ENCODE data around the gene KANSL3.
A peak's percentile ranks its signal among the peaks of the same experiment; 100 is the strongest.
"Not testable (repeated sequence)": the region's sequence is repeated elsewhere in the genome, so short reads cannot be mapped to it uniquely, and the experiment has no call there.

The KANSL3 gene

DNA sequence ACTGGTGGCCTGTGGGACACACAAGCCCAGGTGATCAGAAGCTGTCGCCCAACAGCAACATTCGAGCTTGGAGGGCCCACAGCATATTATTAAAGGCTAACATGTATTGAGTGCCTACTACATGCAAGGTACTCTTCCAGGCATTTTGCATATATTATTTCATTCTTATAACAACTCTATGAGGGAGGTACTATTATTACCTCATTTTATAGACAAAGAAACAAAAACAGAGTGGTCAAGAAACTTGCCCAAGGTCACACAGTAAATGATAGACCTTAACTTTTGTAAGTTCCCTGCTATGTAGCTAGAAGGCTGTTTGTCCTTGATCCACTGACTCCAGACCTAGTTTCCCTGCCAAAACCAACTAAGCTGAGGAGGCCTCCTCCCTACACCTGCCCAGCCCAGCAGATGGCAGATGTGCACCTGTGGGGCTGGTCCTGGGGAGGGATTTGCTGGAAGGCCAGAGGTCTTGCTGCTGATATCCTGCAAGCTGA lies 35.7 kb downstream of the KANSL3 start:
- no peak for DNase-seq

- DNase-seq = no peak
These were observed 36.5 kb downstream of the KANSL3 start for GRCh38 chr2:96601382-96602292.

DNA sequence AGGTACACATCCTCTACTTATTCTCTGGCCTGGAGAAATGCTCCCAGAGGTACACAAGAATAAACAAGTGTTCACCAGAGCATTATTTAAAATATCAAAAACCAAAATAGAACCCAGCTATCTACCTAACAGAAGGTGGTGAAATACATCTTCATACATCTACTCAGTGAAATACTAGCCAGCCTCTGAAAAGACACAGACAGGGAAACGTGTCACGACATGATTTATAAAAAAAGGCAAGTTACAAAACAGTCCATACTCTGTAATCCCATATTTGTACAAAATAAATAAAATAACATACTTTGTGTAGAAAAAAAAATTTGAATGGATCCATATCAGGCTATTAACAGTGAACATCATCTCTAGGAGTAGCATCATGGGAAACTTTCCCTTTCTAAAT lies 38.2 kb downstream of the KANSL3 start:
- no peak for DNase-seq

DNA sequence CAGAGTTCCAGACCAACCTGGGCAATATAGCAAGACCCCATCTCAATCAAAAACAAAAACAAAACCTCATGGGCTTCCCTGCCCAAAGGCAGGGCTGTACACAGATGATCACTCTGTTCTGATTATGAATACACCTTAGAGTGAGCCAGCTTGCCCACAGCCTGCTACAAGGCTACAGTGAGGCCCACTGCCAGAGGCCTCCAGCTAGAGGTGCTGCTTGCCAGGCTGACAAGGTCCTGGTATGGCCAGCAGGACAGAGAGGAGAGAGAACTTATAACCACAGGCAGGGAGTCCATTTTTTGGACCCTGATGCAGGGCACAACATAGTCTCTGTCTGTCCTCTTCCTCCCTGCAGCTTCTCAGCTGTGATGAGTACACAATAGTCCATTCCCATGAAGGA lies 41.5 kb downstream of the KANSL3 start:
- DNase-seq = no peak

GRCh38 chr2:96594691-96595152 lies 43.4 kb downstream of the KANSL3 start:
- peak; percentile 36 for DNase-seq

DNA sequence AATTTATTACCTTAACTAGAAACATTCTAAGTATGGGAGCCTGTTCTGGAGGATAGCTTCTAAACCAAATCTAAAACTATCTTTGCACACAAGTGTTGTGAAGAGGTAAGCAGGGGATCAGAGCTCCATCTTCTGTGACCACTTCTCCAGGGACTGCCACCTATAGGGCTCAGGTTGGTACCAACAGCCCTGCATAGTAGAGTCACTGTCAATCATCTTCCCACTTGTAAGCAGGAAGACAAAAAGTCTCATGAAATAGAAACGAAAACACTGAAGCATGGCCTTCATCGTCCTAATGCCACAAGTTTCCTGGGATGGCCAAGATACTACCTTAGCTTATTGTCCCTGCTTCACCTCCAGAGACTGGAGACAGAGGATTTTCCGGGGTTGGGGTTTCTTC lies 43.8 kb downstream of the KANSL3 start:
- no peak for DNase-seq

- no peak for DNase-seq
These were observed 46.6 kb downstream of the KANSL3 start for GRCh38 chr2:96591494-96591893.

DNA sequence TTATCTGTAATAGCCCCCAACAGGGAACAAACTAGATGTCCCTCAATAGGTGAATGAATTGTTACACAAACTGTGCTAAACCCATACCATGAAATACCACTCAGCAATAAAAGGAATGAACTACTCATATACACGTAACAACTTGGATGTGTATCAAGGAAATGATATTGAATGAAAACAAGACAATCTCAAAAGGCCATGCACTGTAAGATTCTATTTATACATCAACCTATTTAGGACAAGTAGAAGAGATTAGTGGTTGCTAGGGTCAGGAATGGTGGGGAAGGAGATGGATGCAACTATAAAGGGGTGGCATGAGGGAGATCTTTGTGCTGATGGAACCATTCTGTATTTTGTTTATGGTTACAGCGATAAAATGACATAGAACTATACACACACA lies 47.1 kb downstream of the KANSL3 start:
- DNase-seq = no peak

GRCh38 chr2:96587843-96588242 lies 50.3 kb downstream of the KANSL3 start:
- DNase-seq = no peak

- no peak for DNase-seq
These were observed 54.1 kb downstream of the KANSL3 start for GRCh38 chr2:96584017-96584416.

DNA sequence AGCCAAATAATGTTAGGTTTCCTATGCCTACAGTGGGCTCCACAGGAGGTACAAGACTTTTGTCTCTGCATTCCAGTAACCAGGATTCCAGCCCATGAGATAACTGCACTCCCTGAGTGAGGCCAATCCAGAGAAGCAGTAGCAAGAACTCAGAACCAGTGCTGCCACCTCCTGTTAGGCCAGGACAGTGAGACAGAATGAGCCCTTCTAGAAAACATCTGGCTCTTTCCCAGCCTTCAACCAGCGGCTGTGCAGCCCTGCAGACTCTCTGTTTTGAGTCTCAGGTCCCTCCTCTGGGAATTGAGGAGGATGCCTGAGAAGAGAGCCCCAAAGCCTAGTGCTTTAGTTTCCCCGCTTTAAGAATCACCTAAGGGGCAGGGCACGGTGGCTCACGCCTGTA lies 57.3 kb downstream of the KANSL3 start:
- no peak for DNase-seq

GRCh38 chr2:96579422-96579821 lies 58.7 kb downstream of the KANSL3 start:
- no peak for DNase-seq

- DNase-seq = no peak
These were observed 59.4 kb downstream of the KANSL3 start for GRCh38 chr2:96578731-96579130.

GRCh38 chr2:96577501-96577900 lies 60.6 kb downstream of the KANSL3 start:
- DNase-seq = no peak

DNA sequence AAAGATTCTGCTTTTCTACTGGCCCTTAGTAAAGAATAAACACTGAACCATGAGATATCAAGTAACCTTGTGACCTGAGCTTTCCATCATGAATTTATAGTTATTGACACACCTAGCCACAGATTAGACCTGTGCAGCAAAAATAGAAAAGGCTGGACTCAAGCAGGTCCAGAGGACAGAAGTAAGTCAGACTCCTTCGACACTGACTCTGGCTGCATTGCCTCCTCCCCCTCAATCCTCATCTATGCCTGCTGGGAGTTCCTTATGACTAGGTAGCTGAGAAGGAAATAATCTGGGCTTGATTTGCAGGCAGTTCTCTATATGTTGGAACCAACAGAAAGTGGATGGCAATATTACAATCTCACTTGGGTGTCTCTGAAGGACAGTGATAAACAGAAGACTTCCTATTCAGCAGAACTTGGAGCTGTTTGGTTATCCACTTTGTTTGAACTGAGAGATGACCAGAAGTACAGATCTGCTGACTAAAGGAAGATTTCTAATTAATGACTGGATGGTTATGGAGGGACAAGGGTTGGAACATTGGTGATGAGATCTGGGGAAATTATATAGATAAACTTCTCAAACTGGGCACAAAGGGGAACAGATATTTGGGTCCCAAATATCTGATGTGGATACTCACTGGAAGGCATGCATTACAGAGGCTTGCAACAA lies 62.2 kb downstream of the KANSL3 start:
- no peak for DNase-seq

DNA sequence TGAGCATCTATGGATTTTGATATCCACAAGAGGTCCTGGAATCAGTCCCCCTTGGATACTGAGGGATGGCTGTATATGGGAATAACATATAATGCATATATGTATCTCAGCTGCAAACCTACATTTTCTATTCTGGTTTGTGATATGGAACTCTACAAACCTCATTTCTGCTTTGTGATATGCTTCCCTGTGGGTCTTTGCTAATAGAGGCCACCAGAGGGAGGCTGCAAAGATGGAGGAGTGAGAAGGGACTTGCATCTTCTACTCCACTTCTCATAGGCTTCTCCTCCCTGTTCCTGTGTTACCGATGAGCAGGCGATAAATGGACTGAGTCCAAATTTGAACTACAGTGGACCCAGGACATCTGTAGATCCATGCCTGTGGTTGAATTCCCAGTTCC lies 63.7 kb downstream of the KANSL3 start:
- no peak for DNase-seq

DNA sequence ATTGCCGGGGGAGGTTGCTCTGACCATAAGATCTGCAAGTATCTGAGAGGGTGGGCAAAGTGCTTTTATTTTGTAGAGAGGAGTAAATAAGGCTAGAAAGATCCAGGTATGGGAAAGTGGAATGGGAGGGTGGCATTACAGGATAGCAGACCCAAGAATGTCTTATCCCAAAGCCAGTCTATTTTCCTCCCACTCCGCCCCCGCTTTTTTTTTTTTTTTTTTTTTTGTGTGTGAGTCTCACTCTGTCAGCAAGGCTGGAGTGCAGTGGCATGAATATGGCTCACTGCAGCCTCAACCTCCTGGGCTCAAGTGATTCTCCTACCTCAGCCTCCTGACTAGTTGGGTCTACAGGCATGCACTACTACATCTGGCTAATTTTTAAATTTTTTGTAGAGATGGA lies 70.0 kb downstream of the KANSL3 start:
- DNase-seq = no peak

DNA sequence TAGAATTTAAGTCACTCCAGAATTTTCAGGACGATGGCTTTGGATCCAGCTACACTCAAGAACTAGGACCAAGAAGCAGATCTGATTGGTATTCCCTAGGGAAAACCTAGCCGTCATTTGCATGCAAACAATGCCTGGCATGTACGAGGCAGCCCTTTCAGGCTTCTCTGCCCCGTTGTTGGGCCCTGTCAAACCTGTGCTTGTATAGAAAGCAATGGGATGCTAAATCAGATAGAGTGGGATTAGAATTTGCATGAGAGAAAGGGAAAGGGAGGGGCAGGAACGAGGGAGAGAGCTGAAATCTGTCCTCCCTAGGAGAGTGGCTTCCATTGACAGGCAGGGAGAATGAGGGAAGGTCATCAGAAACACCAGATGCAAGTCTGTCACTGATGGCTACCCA lies 73.0 kb downstream of the KANSL3 start:
- DNase-seq = no peak

GRCh38 chr2:96564563-96564962 lies 73.5 kb downstream of the KANSL3 start:
- DNase-seq = no peak

DNA sequence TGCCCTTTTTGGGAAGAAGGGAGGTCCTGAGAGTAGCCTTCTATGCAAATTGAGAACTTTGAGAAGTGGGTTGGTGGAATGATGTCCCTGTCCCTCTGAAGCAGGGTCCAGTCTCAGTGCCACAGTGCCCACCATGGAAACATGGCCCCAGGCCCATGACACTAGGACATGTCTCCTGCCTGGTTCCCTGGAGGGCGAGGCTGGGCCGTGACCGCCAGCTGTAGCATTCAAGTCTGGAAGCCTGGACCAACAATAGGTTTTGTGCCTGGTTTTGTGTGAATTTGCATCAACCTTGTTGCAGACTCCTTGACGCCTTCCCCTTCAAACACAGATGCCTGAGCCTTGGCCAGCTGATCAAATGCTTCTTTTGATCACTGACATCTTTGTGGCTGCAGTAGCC lies 74.1 kb downstream of the KANSL3 start:
- no peak for DNase-seq

GRCh38 chr2:96558485-96558884 lies 79.6 kb downstream of the KANSL3 start:
- no peak for DNase-seq

DNA sequence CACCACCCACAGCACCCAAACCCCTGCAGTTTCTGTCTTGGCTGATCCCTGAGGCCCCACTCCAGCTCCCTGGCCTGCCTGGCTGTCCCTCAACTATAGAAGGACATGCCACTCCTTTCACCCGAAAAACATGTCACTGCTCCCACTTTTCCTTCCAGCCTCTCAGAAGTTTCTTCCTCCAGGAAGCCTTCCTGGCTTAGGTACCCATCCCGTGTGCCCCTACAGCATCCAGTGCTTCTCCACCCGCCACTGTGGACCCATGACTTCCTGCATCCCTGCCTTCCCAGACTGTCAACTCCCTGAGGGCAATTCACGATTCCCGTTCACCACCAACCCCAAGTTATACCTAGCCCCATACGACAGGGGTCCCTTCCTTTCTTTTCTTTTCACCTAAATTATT lies 80.1 kb downstream of the KANSL3 start:
- DNase-seq = no peak

DNA sequence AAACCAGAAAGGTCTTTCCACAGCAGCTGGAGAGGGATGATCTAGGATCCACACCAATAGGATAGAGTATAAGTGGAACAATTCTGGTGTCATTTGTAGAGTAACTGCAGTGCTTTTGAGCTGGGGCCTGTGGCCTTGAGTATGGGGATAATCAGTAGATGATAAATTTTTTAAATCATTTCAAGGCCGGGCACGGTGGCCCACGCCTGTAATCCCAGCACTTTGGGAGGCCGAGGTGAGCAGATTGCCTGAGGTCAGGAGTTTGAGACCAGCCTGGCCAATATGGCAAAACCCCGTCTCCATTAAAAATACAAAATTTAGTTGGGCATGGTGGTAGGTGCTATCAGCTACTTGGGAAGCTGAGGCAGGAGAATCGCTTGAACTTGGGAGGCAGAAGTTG lies 80.7 kb downstream of the KANSL3 start:
- DNase-seq = not testable (repeated sequence)

All from central memory CD4-positive, alpha-beta T cell (primary cell).